Effector memory CD4-positive, alpha-beta T cell (primary cell): Measurements from ENCODE around the gene EEPD1.

ENCODE experiments used
- DNase-seq, 3 donors: peaks; one replicate each; pipeline ENCODE4 v3.0.0-alpha.2; 2020
- H3K27ac ChIP-seq: 2 replicates; pipeline ENCODE4 v1.7.0; 2013; ENCODE audit warnings: mild to moderate bottlenecking, low read length, moderate library complexity; ENCODE audit not compliant: insufficient read depth, poor library complexity, severe bottlenecking
- H3K27me3 ChIP-seq: replicated peaks from 2 replicates; pipeline ENCODE4 v1.7.0; 2013; ENCODE audit warnings: mild to moderate bottlenecking, low read length; ENCODE audit not compliant: insufficient read depth, control insufficient read depth, poor library complexity, severe bottlenecking
- H3K36me3 ChIP-seq: 2 replicates; pipeline ENCODE4 v1.7.0; 2013; ENCODE audit warnings: mild to moderate bottlenecking, low read length, moderate library complexity; ENCODE audit not compliant: control insufficient read depth, insufficient read depth
- H3K4me1 ChIP-seq: 2 replicates; pipeline ENCODE4 v1.7.0; 2013; ENCODE audit warnings: low read length, mild to moderate bottlenecking; ENCODE audit not compliant: control insufficient read depth, insufficient read depth, poor library complexity, severe bottlenecking
- H3K4me3 ChIP-seq: 2 replicates; pipeline ENCODE4 v1.7.0; 2013; ENCODE audit warnings: low read length, low read depth, mild to moderate bottlenecking; ENCODE audit not compliant: insufficient read depth, poor library complexity, severe bottlenecking
- H3K9me3 ChIP-seq: 2 replicates; pipeline ENCODE4 v1.7.0; 2013; ENCODE audit warnings: mild to moderate bottlenecking, low read length, moderate library complexity; ENCODE audit not compliant: control insufficient read depth

EEPD1 gene

DNA sequence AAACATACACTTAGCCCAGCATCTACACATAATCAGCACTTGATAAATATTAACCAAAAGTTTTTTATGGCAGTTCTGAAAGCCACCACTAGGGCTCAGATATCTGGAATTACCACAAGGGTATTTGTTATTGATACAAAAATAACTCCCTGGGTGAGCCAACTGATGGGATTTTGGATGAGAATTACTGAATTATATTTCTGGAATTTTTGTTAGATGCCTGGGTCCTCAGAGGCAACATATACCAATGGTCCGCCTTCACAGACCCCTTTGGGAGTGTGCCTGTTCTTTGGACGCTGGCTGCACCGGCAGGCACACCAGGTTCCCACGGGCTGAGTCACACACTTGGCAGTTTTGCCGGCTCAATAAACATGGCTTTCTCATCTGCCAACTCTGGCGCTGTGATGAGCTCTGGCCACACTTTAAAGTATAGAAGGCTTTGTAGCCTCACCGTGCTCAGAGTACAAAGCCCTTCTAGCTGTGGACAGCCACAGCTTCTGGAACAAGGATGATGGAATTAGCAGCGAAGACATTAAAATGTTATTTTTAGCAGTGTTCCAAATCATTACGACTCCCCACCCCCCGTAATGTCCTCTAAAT, 24.5 kb upstream of the EEPD1 start:
- peaks cover 4% of the 10 kb centered on the region for H3K4me1 ChIP-seq
- no peak overlapping the region for H3K4me3 ChIP-seq
- no peak for DNase-seq
- no peaks in the 10 kb centered on the region for H3K9me3 ChIP-seq
- H3K36me3 ChIP-seq, result no peaks in the 10 kb centered on the region
- no peaks in the 10 kb centered on the region for H3K27me3 ChIP-seq
- H3K27ac ChIP-seq, result no peak overlapping the region

DNA sequence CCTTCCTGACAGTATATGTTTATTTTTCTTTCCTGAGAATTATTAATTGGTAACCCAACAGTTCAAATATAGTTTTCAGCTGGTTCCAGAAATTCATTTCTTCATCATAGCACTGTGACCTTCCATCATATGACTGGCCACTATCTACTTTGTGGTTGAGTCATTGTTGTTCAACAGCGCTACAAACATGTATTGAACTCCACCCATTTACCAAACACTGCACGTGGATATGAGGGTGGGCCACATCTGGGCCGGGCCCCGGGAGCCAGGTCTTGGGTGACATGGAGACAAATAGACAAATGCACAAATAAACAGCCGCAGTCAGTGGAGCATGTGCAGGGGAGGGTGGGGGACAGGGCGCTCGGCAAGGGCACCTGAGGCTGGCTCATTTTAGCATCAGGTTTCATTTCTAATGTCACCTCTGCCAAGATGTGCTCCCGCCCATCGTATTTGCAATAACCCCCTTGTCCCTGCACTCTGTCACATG, 24.0 kb upstream of the EEPD1 start:
- no peak overlapping the region for H3K27ac ChIP-seq
- DNase-seq, result no peak
- H3K4me1 ChIP-seq, result peaks cover 4% of the 10 kb centered on the region
- no peaks in the 10 kb centered on the region for H3K9me3 ChIP-seq
- H3K27me3 ChIP-seq, result no peaks in the 10 kb centered on the region
- H3K36me3 ChIP-seq, result no peaks in the 10 kb centered on the region
- no peak overlapping the region for H3K4me3 ChIP-seq

DNA sequence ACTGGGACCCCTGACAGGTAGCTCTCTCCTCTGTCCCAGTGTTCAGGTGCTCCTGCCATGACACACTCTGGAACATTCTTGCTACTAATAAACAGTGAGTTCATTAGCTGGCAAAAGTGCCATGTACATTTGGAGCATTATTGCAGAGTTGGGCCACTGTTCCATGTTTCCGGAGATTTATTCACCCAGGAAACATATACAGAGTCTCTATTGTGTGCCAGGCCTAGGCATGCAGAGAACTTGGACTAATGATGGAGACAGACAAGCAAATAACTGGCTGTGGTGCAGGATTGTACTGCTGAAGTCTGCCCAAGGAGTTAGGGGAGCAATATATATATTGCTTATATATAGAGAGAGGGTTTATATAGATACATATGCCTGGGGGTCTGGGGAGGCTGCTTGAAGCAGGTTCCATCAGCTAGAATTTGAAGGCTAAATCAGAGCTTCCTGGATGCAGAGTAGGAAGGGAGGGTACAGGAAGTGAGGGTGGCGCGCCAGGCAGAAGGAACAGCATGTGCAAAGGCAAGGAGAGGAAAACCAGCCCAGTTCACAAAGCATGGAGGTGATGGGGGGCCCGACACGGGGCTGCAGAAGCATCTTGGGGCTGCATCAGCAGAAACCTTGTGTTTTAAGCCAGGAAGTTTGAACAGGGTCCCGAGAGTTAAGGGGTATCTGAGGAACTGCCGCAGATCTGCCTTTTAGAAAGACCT, 22.7 kb upstream of the EEPD1 start:
- Histone ChIP-seq H3K27me3 (no peaks in the 10 kb centered on the region), H3K27ac (no peak overlapping the region), H3K36me3 (no peaks in the 10 kb centered on the region), H3K4me3 (no peak overlapping the region), H3K4me1 (peaks cover 4% of the 10 kb centered on the region), H3K9me3 (no peaks in the 10 kb centered on the region)
- DNase-seq, result no peak

DNA sequence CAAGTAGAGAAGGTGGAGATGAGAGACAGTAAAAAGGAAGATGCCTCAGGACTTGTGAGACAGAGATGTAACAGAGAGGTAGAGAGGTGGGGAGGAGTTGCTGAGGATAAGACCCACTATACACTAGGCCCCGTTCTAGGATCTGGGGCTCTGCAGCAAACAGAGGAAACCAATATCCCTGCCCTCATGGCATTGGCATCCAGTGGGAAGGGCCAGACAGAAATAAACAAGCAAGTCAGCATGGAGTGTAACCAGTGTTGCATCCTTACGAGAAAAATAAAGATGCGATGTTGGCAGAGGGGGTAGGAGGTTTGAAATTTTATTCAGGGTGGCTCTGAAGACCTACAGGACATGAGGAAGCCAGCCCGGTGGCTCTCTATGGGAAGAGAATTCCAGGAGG, 22.0 kb upstream of the EEPD1 start:
- Histone ChIP-seq H3K4me1 (peaks cover 4% of the 10 kb centered on the region), H3K27ac (no peak overlapping the region), H3K4me3 (no peak overlapping the region), H3K9me3 (no peaks in the 10 kb centered on the region), H3K36me3 (no peaks in the 10 kb centered on the region), H3K27me3 (no peaks in the 10 kb centered on the region)
- no peak for DNase-seq

DNA sequence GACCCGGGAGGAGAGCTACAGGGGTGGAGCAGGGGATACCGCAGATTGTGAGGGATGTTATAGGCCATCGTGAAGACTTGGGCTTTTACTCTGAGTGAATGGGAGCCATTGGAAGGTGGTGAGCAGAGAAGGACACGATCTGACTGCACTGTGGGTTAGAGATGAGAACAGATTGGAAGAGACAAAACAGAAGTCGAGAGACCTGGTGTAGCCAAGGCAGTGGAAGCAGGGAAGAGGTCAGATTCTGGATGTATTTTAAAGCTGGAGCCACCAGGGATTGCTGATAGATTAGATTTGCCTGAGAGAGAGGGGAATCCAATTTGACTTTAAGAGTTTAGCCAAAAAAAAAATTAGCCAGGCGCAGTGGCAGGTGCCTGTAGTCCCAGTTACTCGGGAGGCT, 21.6 kb upstream of the EEPD1 start:
- no peak for DNase-seq
- Histone ChIP-seq H3K27ac (no peak overlapping the region), H3K36me3 (no peaks in the 10 kb centered on the region), H3K4me3 (no peak overlapping the region), H3K4me1 (peaks cover 4% of the 10 kb centered on the region), H3K27me3 (no peaks in the 10 kb centered on the region), H3K9me3 (no peaks in the 10 kb centered on the region)

DNA sequence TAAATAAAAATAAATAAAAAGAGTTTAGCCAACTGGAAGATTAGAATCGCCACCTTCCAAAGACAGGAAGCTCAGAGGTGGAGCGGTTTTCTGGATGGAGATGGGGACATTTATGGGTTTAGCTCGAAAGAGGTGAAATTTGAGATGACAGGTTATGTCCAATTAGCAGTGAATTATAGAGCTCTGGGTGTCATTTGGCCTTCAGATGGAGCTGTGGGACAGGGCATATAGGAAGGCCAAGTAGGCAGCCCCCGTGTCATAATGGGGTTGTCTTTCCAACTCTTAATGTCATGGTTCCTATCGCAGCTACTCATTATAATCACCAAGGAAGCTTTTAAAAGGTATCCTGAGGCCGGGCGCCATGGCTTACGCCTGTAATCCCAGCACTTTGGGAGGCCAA, 21.0 kb upstream of the EEPD1 start:
- H3K4me1 ChIP-seq, result peaks cover 4% of the 10 kb centered on the region
- no peaks in the 10 kb centered on the region for H3K36me3 ChIP-seq
- H3K27me3 ChIP-seq, result no peaks in the 10 kb centered on the region
- DNase-seq, result no peak
- H3K27ac ChIP-seq, result no peak overlapping the region
- H3K9me3 ChIP-seq, result no peaks in the 10 kb centered on the region
- H3K4me3 ChIP-seq, result no peak overlapping the region

DNA sequence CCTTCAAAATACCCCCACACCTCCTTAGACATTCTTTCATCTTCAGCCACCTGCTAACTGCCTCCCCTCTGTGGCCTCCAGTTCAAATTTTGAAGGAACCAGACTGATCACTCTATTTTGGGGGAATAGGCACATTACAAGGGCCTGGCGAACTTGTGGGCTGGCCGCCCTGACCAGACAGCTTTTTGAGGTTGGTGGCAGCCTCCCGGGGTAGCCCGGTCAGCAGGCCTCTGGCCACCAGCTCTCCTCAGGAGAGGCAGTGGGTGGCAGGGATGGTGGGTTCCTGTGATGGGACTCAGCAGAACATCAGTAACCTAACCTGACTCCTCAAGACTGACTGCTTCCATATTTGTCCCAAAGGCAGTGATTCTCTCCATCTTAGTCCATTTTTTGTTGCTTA, 17.4 kb upstream of the EEPD1 start:
- Histone ChIP-seq H3K27me3 (no peaks in the 10 kb centered on the region), H3K9me3 (no peaks in the 10 kb centered on the region), H3K4me3 (no peak overlapping the region), H3K27ac (no peak overlapping the region), H3K4me1 (peaks cover 3% of the 10 kb centered on the region), H3K36me3 (no peaks in the 10 kb centered on the region)
- no peak for DNase-seq

DNA sequence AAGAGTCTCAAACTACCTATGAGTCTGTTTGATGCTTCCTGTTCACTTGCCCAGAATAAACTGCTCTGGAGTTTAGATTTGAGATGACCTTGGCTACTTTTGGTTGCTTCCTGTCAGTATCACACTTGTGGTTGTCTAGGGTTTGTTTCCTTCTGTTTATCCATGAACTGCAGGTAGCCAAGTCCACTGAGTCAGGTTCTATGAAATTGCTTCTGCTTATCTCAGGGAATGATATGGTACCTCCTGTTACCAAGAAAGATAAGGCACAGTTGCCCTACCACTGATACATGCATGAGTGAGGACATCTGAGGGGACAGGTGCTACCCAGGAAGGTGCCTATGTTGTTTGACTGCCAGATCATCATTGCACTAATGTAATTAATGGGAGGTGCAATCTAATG, 15.8 kb upstream of the EEPD1 start:
- Histone ChIP-seq H3K4me1 (peaks cover 3% of the 10 kb centered on the region), H3K27ac (no peak overlapping the region), H3K4me3 (no peak overlapping the region), H3K36me3 (no peaks in the 10 kb centered on the region), H3K27me3 (no peaks in the 10 kb centered on the region), H3K9me3 (no peaks in the 10 kb centered on the region)
- DNase-seq, result no peak

DNA sequence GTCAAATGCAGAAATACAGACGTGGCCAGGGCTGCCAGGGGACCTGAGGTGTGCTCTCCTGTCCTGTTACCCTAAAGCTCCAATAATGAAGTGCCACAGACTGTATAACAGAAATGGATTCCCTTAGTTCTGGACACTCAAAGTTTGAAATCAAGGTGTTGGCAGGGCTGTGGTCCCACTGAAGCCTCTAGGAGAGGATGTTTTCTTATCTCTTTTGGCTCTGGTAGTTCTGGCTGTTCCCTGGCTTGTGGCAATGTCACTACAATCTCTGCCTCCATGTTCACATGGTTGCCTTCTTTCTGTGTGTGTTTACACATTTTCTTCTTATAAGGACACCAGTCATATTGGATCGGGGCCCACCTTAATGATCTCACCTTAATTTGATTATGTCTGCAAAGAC, 15.3 kb upstream of the EEPD1 start:
- H3K4me3 ChIP-seq, result no peak overlapping the region
- H3K27ac ChIP-seq, result no peak overlapping the region
- no peaks in the 10 kb centered on the region for H3K9me3 ChIP-seq
- H3K36me3 ChIP-seq, result no peaks in the 10 kb centered on the region
- H3K27me3 ChIP-seq, result no peaks in the 10 kb centered on the region
- DNase-seq, result no peak
- peaks cover 3% of the 10 kb centered on the region for H3K4me1 ChIP-seq

DNA sequence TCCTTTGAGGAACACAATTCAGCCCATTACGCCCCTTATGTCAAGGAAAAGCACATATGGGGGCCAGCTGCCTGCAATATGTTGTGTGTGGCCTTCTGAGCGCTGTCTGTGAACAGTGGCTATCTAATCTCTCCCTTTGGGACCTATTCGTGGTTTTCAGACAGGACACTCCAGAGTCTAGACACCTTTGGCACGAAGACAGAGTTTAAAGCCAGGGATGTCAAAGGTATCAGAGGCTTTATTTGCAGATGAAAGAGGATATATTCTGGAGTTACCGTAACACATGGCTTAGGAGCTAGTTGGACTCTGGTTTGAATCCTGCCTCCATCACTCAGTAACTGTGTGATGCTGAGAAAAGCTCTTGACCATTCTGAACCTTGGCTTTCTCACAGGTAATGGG, 14.8 kb upstream of the EEPD1 start:
- Histone ChIP-seq H3K27ac (no peak overlapping the region), H3K27me3 (no peaks in the 10 kb centered on the region), H3K4me1 (peaks cover 3% of the 10 kb centered on the region), H3K36me3 (no peaks in the 10 kb centered on the region), H3K9me3 (no peaks in the 10 kb centered on the region), H3K4me3 (no peak overlapping the region)
- DNase-seq, result no peak
